ENCODE data around the gene SART3. TPM values are rescaled to one million over a fixed set of nuclear protein-coding genes. Genes with fewer than 3 reads are reported as not detected.

Gene SART3
- total RNA-seq, 1 donor from 2014 or later, result 40.3 TPM

- no peak for DNase-seq (ENCODE audit: low read depth)
- Histone ChIP-seq H3K27me3 (ENCODE audit: control insufficient read depth, insufficient read depth, low read length) (no peaks in the 10 kb centered on the region), H3K4me3 (ENCODE audit: low read depth, low read length) (no peak overlapping the region), H3K36me3 (ENCODE audit: control insufficient read depth, insufficient read depth, low read length) (no peaks in the 10 kb centered on the region)
- no peak for TF ChIP-seq CTCF (IDR thresholded peaks at IDR 0.05; ENCODE audit: insufficient read depth, low read length, poor library complexity, severe bottlenecking)
Measured at GRCh38 chr12:108543652-108544051, 17.3 kb downstream of the SART3 start.

GRCh38 chr12:108542320-108542719 lies 18.7 kb downstream of the SART3 start:
- no peak for TF ChIP-seq CTCF (IDR thresholded peaks at IDR 0.05; ENCODE audit: insufficient read depth, low read length, poor library complexity, severe bottlenecking)
- H3K36me3 ChIP-seq (ENCODE audit: control insufficient read depth, insufficient read depth, low read length), result no peaks in the 10 kb centered on the region
- no peaks in the 10 kb centered on the region for H3K27me3 ChIP-seq (ENCODE audit: control insufficient read depth, insufficient read depth, low read length)
- no peak overlapping the region for H3K4me3 ChIP-seq (ENCODE audit: low read depth, low read length)
- no peak for DNase-seq (ENCODE audit: low read depth)

- DNase-seq (ENCODE audit: low read depth), result no peak
- no peak for TF ChIP-seq CTCF (IDR thresholded peaks at IDR 0.05; ENCODE audit: insufficient read depth, low read length, poor library complexity, severe bottlenecking)
- no peaks in the 10 kb centered on the region for H3K27me3 ChIP-seq (ENCODE audit: control insufficient read depth, insufficient read depth, low read length)
- no peaks in the 10 kb centered on the region for H3K36me3 ChIP-seq (ENCODE audit: control insufficient read depth, insufficient read depth, low read length)
- H3K4me3 ChIP-seq (ENCODE audit: low read depth, low read length), result no peak overlapping the region
Measured at GRCh38 chr12:108538616-108539195, 22.3 kb downstream of the SART3 start.

- TF ChIP-seq CTCF (IDR thresholded peaks at IDR 0.05; ENCODE audit: insufficient read depth, low read length, poor library complexity, severe bottlenecking), result no peak
- no peak overlapping the region for H3K4me3 ChIP-seq (ENCODE audit: low read depth, low read length)
- no peak for DNase-seq (ENCODE audit: low read depth)
- H3K36me3 ChIP-seq (ENCODE audit: control insufficient read depth, insufficient read depth, low read length), result no peaks in the 10 kb centered on the region
- no peaks in the 10 kb centered on the region for H3K27me3 ChIP-seq (ENCODE audit: control insufficient read depth, insufficient read depth, low read length)
Measured at GRCh38 chr12:108538146-108538545, 22.8 kb downstream of the SART3 start.

- Histone ChIP-seq H3K27me3 (ENCODE audit: control insufficient read depth, insufficient read depth, low read length) (no peaks in the 10 kb centered on the region), H3K36me3 (ENCODE audit: control insufficient read depth, insufficient read depth, low read length) (peaks cover 2% of the 10 kb centered on the region), H3K4me3 (ENCODE audit: low read depth, low read length) (no peak overlapping the region)
- TF ChIP-seq CTCF (IDR thresholded peaks at IDR 0.05; ENCODE audit: insufficient read depth, low read length, poor library complexity, severe bottlenecking), result no peak
- no peak for DNase-seq (ENCODE audit: low read depth)
Measured at GRCh38 chr12:108531929-108532848, 28.8 kb downstream of the SART3 start.

Measured in kidney epithelial cell (primary cell).